MM.1S (cell line): ENCODE data around the gene AGAP1.

Experiments used
- EZH2 ChIP-seq: fragments of 300-600 bp; sonication (generic); optimal IDR thresholded peaks from 2 replicates; pipeline ENCODE3; 2017; ENCODE audit warnings: low read depth, mild to moderate bottlenecking, antibody characterized with exemption, low read length, mixed read lengths
- EZH2phosphoT487 ChIP-seq: fragments of 300-600 bp; sonication (generic); IDR thresholded peaks from 2 replicates; pipeline ENCODE4 v1.6.1; 2018; ENCODE audit warnings: antibody characterized with exemption, low read length
- TF ChIP-seq, protein P1 (sequence below): fragments of 300-600 bp; sonication (generic); IDR thresholded peaks from 2 replicates; pipeline ENCODE4 v1.5.1; 2016; ENCODE audit warnings: antibody characterized with exemption, low read length, mixed read lengths

DNA sequence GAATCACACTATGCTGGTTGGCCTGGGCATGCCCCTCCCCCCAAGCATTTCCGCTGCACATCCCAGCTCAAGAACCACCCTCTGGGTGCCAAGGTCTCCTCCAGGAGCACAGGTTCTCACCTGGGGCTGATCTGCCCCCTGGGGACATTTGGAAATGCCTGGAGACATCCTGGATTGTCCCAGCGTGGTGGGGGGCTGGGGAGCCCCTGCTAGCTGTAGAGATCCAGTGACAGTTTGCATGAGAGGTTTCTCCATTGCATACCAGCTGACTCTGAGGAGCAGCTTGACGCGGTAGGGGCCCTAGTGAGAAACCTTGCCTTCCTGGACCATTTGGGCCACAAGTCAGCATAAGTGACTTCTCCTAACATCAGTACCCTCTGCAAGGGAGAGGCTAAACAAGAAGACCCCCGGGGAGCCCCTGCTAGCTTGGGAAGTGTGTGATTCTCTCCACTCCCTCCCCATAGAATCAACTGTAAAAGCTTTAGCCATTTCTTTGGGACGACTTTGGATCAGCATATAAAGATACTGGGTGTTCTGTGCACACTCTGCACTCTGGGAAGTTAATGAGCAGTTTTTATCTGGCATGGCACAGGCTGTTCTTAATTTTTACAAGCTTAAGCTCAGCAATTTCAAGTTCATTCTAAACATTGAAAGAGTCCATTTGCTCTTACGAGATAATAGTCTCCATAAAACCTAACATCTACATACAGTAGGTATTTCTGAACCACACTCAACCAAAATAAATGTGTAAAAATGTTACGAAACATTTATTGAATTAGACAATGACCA is 580.2 kb downstream of the AGAP1 start:
- TF ChIP-seq EZH2phosphoT487: no peak
- TF ChIP-seq, protein P1, sequence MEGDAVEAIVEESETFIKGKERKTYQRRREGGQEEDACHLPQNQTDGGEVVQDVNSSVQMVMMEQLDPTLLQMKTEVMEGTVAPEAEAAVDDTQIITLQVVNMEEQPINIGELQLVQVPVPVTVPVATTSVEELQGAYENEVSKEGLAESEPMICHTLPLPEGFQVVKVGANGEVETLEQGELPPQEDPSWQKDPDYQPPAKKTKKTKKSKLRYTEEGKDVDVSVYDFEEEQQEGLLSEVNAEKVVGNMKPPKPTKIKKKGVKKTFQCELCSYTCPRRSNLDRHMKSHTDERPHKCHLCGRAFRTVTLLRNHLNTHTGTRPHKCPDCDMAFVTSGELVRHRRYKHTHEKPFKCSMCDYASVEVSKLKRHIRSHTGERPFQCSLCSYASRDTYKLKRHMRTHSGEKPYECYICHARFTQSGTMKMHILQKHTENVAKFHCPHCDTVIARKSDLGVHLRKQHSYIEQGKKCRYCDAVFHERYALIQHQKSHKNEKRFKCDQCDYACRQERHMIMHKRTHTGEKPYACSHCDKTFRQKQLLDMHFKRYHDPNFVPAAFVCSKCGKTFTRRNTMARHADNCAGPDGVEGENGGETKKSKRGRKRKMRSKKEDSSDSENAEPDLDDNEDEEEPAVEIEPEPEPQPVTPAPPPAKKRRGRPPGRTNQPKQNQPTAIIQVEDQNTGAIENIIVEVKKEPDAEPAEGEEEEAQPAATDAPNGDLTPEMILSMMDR: no peak
- TF ChIP-seq EZH2: no peak
